Measurements from ENCODE around the gene GPR183. TPM values are rescaled to one million over a fixed set of nuclear protein-coding genes. Genes with fewer than 3 reads are reported as not detected.

Gene GPR183, protein sequence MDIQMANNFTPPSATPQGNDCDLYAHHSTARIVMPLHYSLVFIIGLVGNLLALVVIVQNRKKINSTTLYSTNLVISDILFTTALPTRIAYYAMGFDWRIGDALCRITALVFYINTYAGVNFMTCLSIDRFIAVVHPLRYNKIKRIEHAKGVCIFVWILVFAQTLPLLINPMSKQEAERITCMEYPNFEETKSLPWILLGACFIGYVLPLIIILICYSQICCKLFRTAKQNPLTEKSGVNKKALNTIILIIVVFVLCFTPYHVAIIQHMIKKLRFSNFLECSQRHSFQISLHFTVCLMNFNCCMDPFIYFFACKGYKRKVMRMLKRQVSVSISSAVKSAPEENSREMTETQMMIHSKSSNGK
- polyA plus RNA-seq (2013, experiment 1 of 2): 0.01 TPM
- polyA plus RNA-seq (2013, experiment 2 of 2): 0.01 TPM

- no peak within 1 kb of the TSS for H3K23ac ChIP-seq (ENCODE audit: low read length)
- DNase-seq: no peak
- no peaks in the 10 kb centered on the region for H3K4me1 ChIP-seq (ENCODE audit: control insufficient read depth, low read depth, low read length)
- no peak within 1 kb of the TSS for H2BK5ac ChIP-seq (ENCODE audit: low read length)
- WGBS (ENCODE audit: extremely low coverage, insufficient coverage, low lambda C conversion rate): no CpG with 5 or more reads among the region's 4 CpGs
- H3K27ac ChIP-seq (ENCODE audit: low read depth, low read length): no peak within 1 kb of the TSS
- H3K4ac ChIP-seq (ENCODE audit: low read depth, low read length): no peak within 1 kb of the TSS
- H3K4me3 ChIP-seq (ENCODE audit: low read length): no peak within 1 kb of the TSS
- H2AK5ac ChIP-seq (ENCODE audit: low read length): no peak within 1 kb of the TSS
- H3K79me1 ChIP-seq (ENCODE audit: low read length): peaks cover 8% of the 10 kb centered on the region
- H3K36me3 ChIP-seq (ENCODE audit: control insufficient read depth, insufficient read depth, low read length): no peaks in the 10 kb centered on the region
- H3K27me3 ChIP-seq (ENCODE audit: insufficient read depth, low read length, poor library complexity): no peaks in the 10 kb centered on the region
- H3K56ac ChIP-seq (ENCODE audit: low read length): peak within 1 kb of the TSS; percentile 1
- H4K5ac ChIP-seq (ENCODE audit: low read length): no peak within 1 kb of the TSS
- no peaks in the 10 kb centered on the region for H3K79me2 ChIP-seq (ENCODE audit: control insufficient read depth, insufficient read depth, low read length)
- H2BK120ac ChIP-seq (ENCODE audit: low read depth, low read length): no peak within 1 kb of the TSS
- no peak within 1 kb of the TSS for H3K18ac ChIP-seq (ENCODE audit: low read length)
- H3K4me2 ChIP-seq (ENCODE audit: low read length): no peak within 1 kb of the TSS
- H2BK15ac ChIP-seq (replicated peaks; ENCODE audit: low read depth): no peak within 1 kb of the TSS
- no peak within 1 kb of the TSS for H3K9ac ChIP-seq (ENCODE audit: low read length)
- no peak within 1 kb of the TSS for H4K8ac ChIP-seq (ENCODE audit: low read depth, low read length)
These were observed at the start of gene GPR183 for GRCh38 chr13:99307247-99307646. TSS of gene GPR183 (minus strand) at chr13:99307399. CDS start at chr13:99296145, 11,254 bp downstream.

GRCh38 chr13:99356262-99357091 is 49.3 kb upstream of the GPR183 start:
- no CpG with 5 or more reads among the region's 10 CpGs for WGBS (ENCODE audit: extremely low coverage, insufficient coverage, low lambda C conversion rate)
- Histone ChIP-seq H4K5ac (ENCODE audit: low read length) (no peak overlapping the region), H4K8ac (ENCODE audit: low read depth, low read length) (no peak overlapping the region), H2BK5ac (ENCODE audit: low read length) (no peak overlapping the region), H3K56ac (ENCODE audit: low read length) (no peak overlapping the region), H3K4me3 (ENCODE audit: low read length) (no peak overlapping the region), H3K79me2 (ENCODE audit: control insufficient read depth, insufficient read depth, low read length) (no peaks in the 10 kb centered on the region), H3K9ac (ENCODE audit: low read length) (no peak overlapping the region), H2AK5ac (ENCODE audit: low read length) (no peak overlapping the region), H3K36me3 (ENCODE audit: control insufficient read depth, insufficient read depth, low read length) (peaks cover 2% of the 10 kb centered on the region), H3K18ac (ENCODE audit: low read length) (no peak overlapping the region), H3K27ac (ENCODE audit: low read depth, low read length) (no peak overlapping the region), H2BK15ac (replicated peaks; ENCODE audit: low read depth) (no peak overlapping the region), H3K79me1 (ENCODE audit: low read length) (no peaks in the 10 kb centered on the region), H3K4me1 (ENCODE audit: control insufficient read depth, low read depth, low read length) (peaks cover 9% of the 10 kb centered on the region), H3K4ac (ENCODE audit: low read depth, low read length) (no peak overlapping the region), H2BK120ac (ENCODE audit: low read depth, low read length) (no peak overlapping the region), H3K23ac (ENCODE audit: low read length) (no peak overlapping the region), H3K4me2 (ENCODE audit: low read length) (no peak overlapping the region), H3K27me3 (ENCODE audit: insufficient read depth, low read length, poor library complexity) (no peaks in the 10 kb centered on the region)
- DNase-seq: no peak

DNA sequence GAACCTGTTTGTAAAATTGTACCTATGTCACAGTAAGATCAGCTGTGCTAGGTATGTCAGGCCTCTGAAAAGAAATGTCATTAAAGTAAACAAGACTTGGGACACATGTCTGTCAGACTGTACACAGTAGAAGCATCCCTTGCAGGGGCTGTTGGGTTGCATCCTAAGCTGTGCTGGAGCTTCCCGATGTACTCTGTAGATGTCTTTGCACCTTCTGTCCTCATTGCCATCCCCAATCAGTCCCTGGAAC is 48.7 kb upstream of the GPR183 start:
- no peak overlapping the region for H2BK15ac ChIP-seq (replicated peaks; ENCODE audit: low read depth)
- no peak overlapping the region for H3K18ac ChIP-seq (ENCODE audit: low read length)
- no peak overlapping the region for H2AK5ac ChIP-seq (ENCODE audit: low read length)
- no peak overlapping the region for H3K4ac ChIP-seq (ENCODE audit: low read depth, low read length)
- H3K79me2 ChIP-seq (ENCODE audit: control insufficient read depth, insufficient read depth, low read length): no peaks in the 10 kb centered on the region
- no peak overlapping the region for H3K4me2 ChIP-seq (ENCODE audit: low read length)
- H4K8ac ChIP-seq (ENCODE audit: low read depth, low read length): no peak overlapping the region
- no peak overlapping the region for H2BK120ac ChIP-seq (ENCODE audit: low read depth, low read length)
- H3K79me1 ChIP-seq (ENCODE audit: low read length): no peaks in the 10 kb centered on the region
- peaks cover 9% of the 10 kb centered on the region for H3K4me1 ChIP-seq (ENCODE audit: control insufficient read depth, low read depth, low read length)
- no peak overlapping the region for H3K4me3 ChIP-seq (ENCODE audit: low read length)
- no CpG with 5 or more reads among the region's 1 CpG for WGBS (ENCODE audit: extremely low coverage, insufficient coverage, low lambda C conversion rate)
- no peak overlapping the region for H3K23ac ChIP-seq (ENCODE audit: low read length)
- no peak overlapping the region for H3K27ac ChIP-seq (ENCODE audit: low read depth, low read length)
- no peak overlapping the region for H3K56ac ChIP-seq (ENCODE audit: low read length)
- no peak for DNase-seq
- H2BK5ac ChIP-seq (ENCODE audit: low read length): no peak overlapping the region
- H3K27me3 ChIP-seq (ENCODE audit: insufficient read depth, low read length, poor library complexity): no peaks in the 10 kb centered on the region
- no peak overlapping the region for H3K9ac ChIP-seq (ENCODE audit: low read length)
- peaks cover 2% of the 10 kb centered on the region for H3K36me3 ChIP-seq (ENCODE audit: control insufficient read depth, insufficient read depth, low read length)
- H4K5ac ChIP-seq (ENCODE audit: low read length): no peak overlapping the region

- H3K4me1 ChIP-seq (ENCODE audit: control insufficient read depth, low read depth, low read length): peaks cover 9% of the 10 kb centered on the region
- H3K27ac ChIP-seq (ENCODE audit: low read depth, low read length): no peak overlapping the region
- no peak for DNase-seq
- no peak overlapping the region for H3K4me3 ChIP-seq (ENCODE audit: low read length)
- H3K18ac ChIP-seq (ENCODE audit: low read length): no peak overlapping the region
- H2BK15ac ChIP-seq (replicated peaks; ENCODE audit: low read depth): no peak overlapping the region
- no peak overlapping the region for H3K56ac ChIP-seq (ENCODE audit: low read length)
- H3K4ac ChIP-seq (ENCODE audit: low read depth, low read length): no peak overlapping the region
- H3K23ac ChIP-seq (ENCODE audit: low read length): no peak overlapping the region
- no peak overlapping the region for H3K4me2 ChIP-seq (ENCODE audit: low read length)
- H3K36me3 ChIP-seq (ENCODE audit: control insufficient read depth, insufficient read depth, low read length): peaks cover 2% of the 10 kb centered on the region
- no peak overlapping the region for H4K5ac ChIP-seq (ENCODE audit: low read length)
- no peaks in the 10 kb centered on the region for H3K79me2 ChIP-seq (ENCODE audit: control insufficient read depth, insufficient read depth, low read length)
- H4K8ac ChIP-seq (ENCODE audit: low read depth, low read length): no peak overlapping the region
- no peak overlapping the region for H2BK120ac ChIP-seq (ENCODE audit: low read depth, low read length)
- no peak overlapping the region for H3K9ac ChIP-seq (ENCODE audit: low read length)
- no CpG with 5 or more reads among the region's 18 CpGs for WGBS (ENCODE audit: extremely low coverage, insufficient coverage, low lambda C conversion rate)
- no peak overlapping the region for H2BK5ac ChIP-seq (ENCODE audit: low read length)
- no peak overlapping the region for H2AK5ac ChIP-seq (ENCODE audit: low read length)
- H3K79me1 ChIP-seq (ENCODE audit: low read length): no peaks in the 10 kb centered on the region
- H3K27me3 ChIP-seq (ENCODE audit: insufficient read depth, low read length, poor library complexity): no peaks in the 10 kb centered on the region
These were observed 48.2 kb upstream of the GPR183 start for GRCh38 chr13:99355267-99356011.

GRCh38 chr13:99354371-99354951 is 47.3 kb upstream of the GPR183 start:
- no peak overlapping the region for H3K4me3 ChIP-seq (ENCODE audit: low read length)
- H3K9ac ChIP-seq (ENCODE audit: low read length): no peak overlapping the region
- no peak overlapping the region for H2BK120ac ChIP-seq (ENCODE audit: low read depth, low read length)
- no peak for DNase-seq
- H3K36me3 ChIP-seq (ENCODE audit: control insufficient read depth, insufficient read depth, low read length): peaks cover 2% of the 10 kb centered on the region
- no peaks in the 10 kb centered on the region for H3K79me1 ChIP-seq (ENCODE audit: low read length)
- H3K79me2 ChIP-seq (ENCODE audit: control insufficient read depth, insufficient read depth, low read length): no peaks in the 10 kb centered on the region
- H3K27me3 ChIP-seq (ENCODE audit: insufficient read depth, low read length, poor library complexity): no peaks in the 10 kb centered on the region
- no peak overlapping the region for H3K23ac ChIP-seq (ENCODE audit: low read length)
- H3K27ac ChIP-seq (ENCODE audit: low read depth, low read length): no peak overlapping the region
- H2BK5ac ChIP-seq (ENCODE audit: low read length): no peak overlapping the region
- H3K4ac ChIP-seq (ENCODE audit: low read depth, low read length): no peak overlapping the region
- no peak overlapping the region for H4K5ac ChIP-seq (ENCODE audit: low read length)
- H2AK5ac ChIP-seq (ENCODE audit: low read length): no peak overlapping the region
- no peak overlapping the region for H4K8ac ChIP-seq (ENCODE audit: low read depth, low read length)
- no peak overlapping the region for H2BK15ac ChIP-seq (replicated peaks; ENCODE audit: low read depth)
- no peak overlapping the region for H3K4me2 ChIP-seq (ENCODE audit: low read length)
- no peak overlapping the region for H3K18ac ChIP-seq (ENCODE audit: low read length)
- no CpG with 5 or more reads among the region's 8 CpGs for WGBS (ENCODE audit: extremely low coverage, insufficient coverage, low lambda C conversion rate)
- H3K56ac ChIP-seq (ENCODE audit: low read length): no peak overlapping the region
- H3K4me1 ChIP-seq (ENCODE audit: control insufficient read depth, low read depth, low read length): peaks cover 4% of the 10 kb centered on the region

Data from mesendoderm (in vitro differentiated cells).